GM12875 (cell line): Measurements from ENCODE around the gene EIF4G1.

ENCODE experiments used
- H3K4me3 ChIP-seq: one replicate; pipeline ENCODE4 v1.5.1; 2011; ENCODE audit warnings: low read depth, low read length, control low read depth
- TF ChIP-seq, protein P1 (sequence below): IDR thresholded peaks from 2 replicates; pipeline ENCODE4 v1.5.1; 2011; ENCODE audit warnings: low read depth, mild to moderate bottlenecking, control low read depth, inconsistent platforms, low read length, moderate library complexity, borderline replicate concordance; ENCODE audit not compliant: insufficient read depth

Gene EIF4G1

GRCh38 chr3:184355261-184356040 is 41.0 kb downstream of the EIF4G1 start:
- H3K4me3 ChIP-seq, result no peak overlapping the region
- TF ChIP-seq, protein P1, sequence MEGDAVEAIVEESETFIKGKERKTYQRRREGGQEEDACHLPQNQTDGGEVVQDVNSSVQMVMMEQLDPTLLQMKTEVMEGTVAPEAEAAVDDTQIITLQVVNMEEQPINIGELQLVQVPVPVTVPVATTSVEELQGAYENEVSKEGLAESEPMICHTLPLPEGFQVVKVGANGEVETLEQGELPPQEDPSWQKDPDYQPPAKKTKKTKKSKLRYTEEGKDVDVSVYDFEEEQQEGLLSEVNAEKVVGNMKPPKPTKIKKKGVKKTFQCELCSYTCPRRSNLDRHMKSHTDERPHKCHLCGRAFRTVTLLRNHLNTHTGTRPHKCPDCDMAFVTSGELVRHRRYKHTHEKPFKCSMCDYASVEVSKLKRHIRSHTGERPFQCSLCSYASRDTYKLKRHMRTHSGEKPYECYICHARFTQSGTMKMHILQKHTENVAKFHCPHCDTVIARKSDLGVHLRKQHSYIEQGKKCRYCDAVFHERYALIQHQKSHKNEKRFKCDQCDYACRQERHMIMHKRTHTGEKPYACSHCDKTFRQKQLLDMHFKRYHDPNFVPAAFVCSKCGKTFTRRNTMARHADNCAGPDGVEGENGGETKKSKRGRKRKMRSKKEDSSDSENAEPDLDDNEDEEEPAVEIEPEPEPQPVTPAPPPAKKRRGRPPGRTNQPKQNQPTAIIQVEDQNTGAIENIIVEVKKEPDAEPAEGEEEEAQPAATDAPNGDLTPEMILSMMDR, result no peak

DNA sequence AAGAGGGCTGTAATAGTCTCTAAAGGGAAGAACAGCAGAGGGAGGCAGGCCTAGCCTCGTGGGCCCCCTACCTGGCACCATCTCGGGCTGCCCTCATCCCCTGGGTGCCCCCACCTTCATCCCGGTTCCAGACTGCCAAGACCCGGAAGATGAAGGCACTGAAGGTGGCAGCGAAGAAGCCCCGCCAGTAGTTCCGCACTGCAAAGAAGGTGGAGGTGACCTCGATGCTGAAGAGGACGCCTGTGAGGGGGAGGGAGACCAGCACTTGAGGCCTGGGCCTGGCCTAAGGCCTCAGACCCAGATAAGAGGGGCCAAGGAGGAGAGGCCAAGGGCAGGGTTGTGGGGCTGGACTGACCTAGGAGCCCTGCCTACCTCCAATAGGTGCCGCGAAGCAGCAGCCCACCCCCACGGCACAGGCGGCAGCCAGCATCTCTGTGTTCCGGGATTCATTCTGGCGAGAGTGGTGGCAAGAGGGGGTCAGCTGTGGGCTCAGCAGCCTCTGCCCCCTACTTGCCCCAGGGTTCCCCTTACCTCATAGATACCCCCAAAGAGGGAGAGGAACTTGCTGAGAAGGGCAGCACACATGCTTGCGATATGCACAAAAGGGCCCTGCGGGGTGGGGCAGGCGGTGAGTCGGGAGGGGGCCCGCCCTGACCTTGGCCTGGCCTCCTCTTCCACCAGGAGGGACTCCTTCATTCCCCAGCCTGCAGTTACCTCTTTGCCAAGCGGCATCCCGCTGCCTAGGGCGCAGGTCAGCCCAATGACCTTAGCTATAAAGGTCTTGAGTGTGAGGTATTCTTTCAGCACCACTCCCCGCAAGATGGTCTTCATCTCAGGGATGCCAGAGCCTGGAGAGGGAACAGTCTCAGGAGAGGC is 43.1 kb downstream of the EIF4G1 start:
- no peak overlapping the region for H3K4me3 ChIP-seq
- TF ChIP-seq, protein P1, result no peak

- TF ChIP-seq, protein P1, result no peak
- H3K4me3 ChIP-seq, result no peak overlapping the region
Measured at GRCh38 chr3:184358124-184358767, 43.8 kb downstream of the EIF4G1 start.

GRCh38 chr3:184358921-184359350 is 44.5 kb downstream of the EIF4G1 start:
- TF ChIP-seq, protein P1, result no peak
- no peak overlapping the region for H3K4me3 ChIP-seq

DNA sequence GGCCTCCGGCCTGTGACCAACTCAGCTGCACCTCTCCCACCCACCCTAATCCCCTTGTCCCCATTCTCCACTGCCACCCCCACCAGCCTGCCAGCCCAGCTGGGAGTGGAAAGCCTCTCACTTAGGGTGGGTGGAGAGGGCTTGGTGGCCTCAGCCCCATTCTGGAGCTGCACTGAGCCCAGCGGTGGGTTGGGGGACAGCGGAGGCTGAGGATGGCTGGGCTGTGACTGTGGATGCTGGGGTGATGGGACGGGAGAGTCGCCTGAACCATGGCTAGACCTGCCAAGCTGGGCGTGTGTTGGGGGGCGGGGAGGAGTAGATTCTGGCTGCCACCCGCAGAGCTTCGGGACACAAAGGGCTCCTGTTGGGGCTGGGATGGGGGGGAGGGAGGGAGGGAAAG is 45.2 kb downstream of the EIF4G1 start:
- H3K4me3 ChIP-seq, result no peak overlapping the region
- TF ChIP-seq, protein P1, result no peak

- TF ChIP-seq, protein P1, result no peak
- H3K4me3 ChIP-seq, result no peak overlapping the region
Measured at GRCh38 chr3:184360070-184360928, 45.9 kb downstream of the EIF4G1 start.
